Measurements from ENCODE around the gene KIAA1549.

DNA sequence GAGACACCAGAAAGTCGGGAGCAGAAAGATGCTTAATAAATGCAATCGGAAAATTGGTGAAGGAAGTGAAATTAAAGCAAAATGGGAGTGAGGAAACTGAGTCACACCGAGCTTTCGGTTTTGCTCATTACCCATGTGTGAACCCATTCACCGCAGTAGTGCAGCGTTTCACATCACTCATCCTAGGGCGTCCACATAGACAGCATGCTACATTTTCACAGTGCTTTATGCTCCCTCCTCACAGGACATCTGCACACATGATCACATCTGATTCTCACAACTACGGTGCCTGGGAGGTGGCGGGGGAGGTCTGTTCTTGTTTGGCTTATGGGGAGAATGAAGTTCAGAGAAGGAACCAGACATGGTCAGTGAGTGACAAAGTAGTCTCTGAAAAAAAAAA lies 146.6 kb downstream of the KIAA1549 start:
- TF ChIP-seq, protein P1, sequence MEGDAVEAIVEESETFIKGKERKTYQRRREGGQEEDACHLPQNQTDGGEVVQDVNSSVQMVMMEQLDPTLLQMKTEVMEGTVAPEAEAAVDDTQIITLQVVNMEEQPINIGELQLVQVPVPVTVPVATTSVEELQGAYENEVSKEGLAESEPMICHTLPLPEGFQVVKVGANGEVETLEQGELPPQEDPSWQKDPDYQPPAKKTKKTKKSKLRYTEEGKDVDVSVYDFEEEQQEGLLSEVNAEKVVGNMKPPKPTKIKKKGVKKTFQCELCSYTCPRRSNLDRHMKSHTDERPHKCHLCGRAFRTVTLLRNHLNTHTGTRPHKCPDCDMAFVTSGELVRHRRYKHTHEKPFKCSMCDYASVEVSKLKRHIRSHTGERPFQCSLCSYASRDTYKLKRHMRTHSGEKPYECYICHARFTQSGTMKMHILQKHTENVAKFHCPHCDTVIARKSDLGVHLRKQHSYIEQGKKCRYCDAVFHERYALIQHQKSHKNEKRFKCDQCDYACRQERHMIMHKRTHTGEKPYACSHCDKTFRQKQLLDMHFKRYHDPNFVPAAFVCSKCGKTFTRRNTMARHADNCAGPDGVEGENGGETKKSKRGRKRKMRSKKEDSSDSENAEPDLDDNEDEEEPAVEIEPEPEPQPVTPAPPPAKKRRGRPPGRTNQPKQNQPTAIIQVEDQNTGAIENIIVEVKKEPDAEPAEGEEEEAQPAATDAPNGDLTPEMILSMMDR (IDR thresholded peaks at IDR 0.05; ENCODE audit: insufficient read depth, low read length, poor library complexity, severe bottlenecking), result no peak
- TF ChIP-seq EZH2phosphoT487 (conservative IDR thresholded peaks at IDR 0.05; ENCODE audit: low read length), result no peak
